Measurements from ENCODE around the gene OPA3. TPM values are rescaled to one million over a fixed set of nuclear protein-coding genes. Genes with fewer than 3 reads are reported as not detected.

OPA3 gene
- total and polyA plus RNA-seq, 9 donors = 2.0 to 16.6 (median 9.2) TPM

GRCh38 chr19:45483033-45483432 is 101.6 kb downstream of the OPA3 start:
- WGBS, 3 donors = 81 to 88% (median 87%) methylated on average over 5 of the region's 5 CpGs
- Histone ChIP-seq H3K27ac (no peak overlapping the region), H3K36me3 (no peaks in the 10 kb centered on the region), H3K27me3 (no peaks in the 10 kb centered on the region), H3K4me3 (no peak overlapping the region), H3K9me3 (no peaks in the 10 kb centered on the region), H3K4me1 (ENCODE audit: insufficient read depth) (no peaks in the 10 kb centered on the region)
- intact Hi-C loops (cut with DNase I) = no loop called here
- DNase-seq = no peak
- TF ChIP-seq EP300 (IDR thresholded peaks at IDR 0.05) = no peak
- no peak for TF ChIP-seq POLR2A (IDR thresholded peaks at IDR 0.05)
- no peak for TF ChIP-seq CTCF (IDR thresholded peaks at IDR 0.05)

- peak; percentile 78 to 88 (median 87) for DNase-seq
- Histone ChIP-seq H3K36me3 (no peaks in the 10 kb centered on the region), H3K27me3 (no peaks in the 10 kb centered on the region), H3K9me3 (no peaks in the 10 kb centered on the region), H3K27ac (peak overlapping the region; percentile 89 to 96), H3K4me1 (ENCODE audit: insufficient read depth) (no peaks in the 10 kb centered on the region), H3K4me3 (peak overlapping the region; percentile 53)
- intact Hi-C loops (cut with DNase I) = loop anchor here (1.0 to 2.0 kb wide), 3 partner anchors 38 to 40 kb away; no protein-coding TSS in a partner anchor
- 0 to 1% (median 0%) methylated on average over 39 of the region's 39 CpGs for WGBS, 3 donors
- TF ChIP-seq EP300 (IDR thresholded peaks at IDR 0.05) = no peak
- TF ChIP-seq CTCF (IDR thresholded peaks at IDR 0.05) = peak; percentile 80 to 99 (median 98)
These were observed 106.0 kb downstream of the OPA3 start for GRCh38 chr19:45478454-45479238.

- Histone ChIP-seq H3K36me3 (no peaks in the 10 kb centered on the region), H3K27me3 (no peaks in the 10 kb centered on the region), H3K4me1 (ENCODE audit: insufficient read depth) (no peaks in the 10 kb centered on the region), H3K4me3 (peak overlapping the region; percentile 53), H3K27ac (peak overlapping the region; percentile 89 to 96), H3K9me3 (no peaks in the 10 kb centered on the region)
- DNase-seq = no peak
- WGBS, 3 donors = 2 to 5% (median 4%) methylated on average over 12 of the region's 12 CpGs
- intact Hi-C loops (cut with DNase I) = loop anchor here in 3 of 4 donors (2.0 kb wide), 2 partner anchors 37 to 39 kb away; no protein-coding TSS in a partner anchor
- no peak for TF ChIP-seq EP300 (IDR thresholded peaks at IDR 0.05)
- no peak for TF ChIP-seq POLR2A (IDR thresholded peaks at IDR 0.05)
- TF ChIP-seq CTCF (IDR thresholded peaks at IDR 0.05) = no peak
These were observed 106.7 kb downstream of the OPA3 start for GRCh38 chr19:45477713-45478453.

Other genes starting within 250 kb of the OPA3 start
- gene KLC3, start 244.1 kb downstream of the OPA3 start, total RNA-seq = 1 to 10 TPM in 1 of 7 donors, under 1 TPM in 2, not detected in 4; 0.30 to 7.1 (median 0.41) TPM
- gene KLC3, start 244.1 kb downstream of the OPA3 start, polyA plus RNA-seq = under 1 TPM in 1 of 2 donors, not detected in 1; 0.30 TPM
- 10 to 100 TPM in 6 of 7 donors, 1 to 10 TPM in 1; 6.3 to 18.6 (median 17.3) TPM for gene ERCC2, start 214.2 kb downstream of the OPA3 start, total RNA-seq
- 10 to 100 TPM; 13.1 to 13.3 TPM for gene ERCC2, start 214.2 kb downstream of the OPA3 start, polyA plus RNA-seq
- 10 to 100 TPM in 5 of 7 donors, 1 to 10 TPM in 2; 6.8 to 29.1 (median 16.7) TPM for gene PPP1R13L, start 179.7 kb downstream of the OPA3 start, total RNA-seq
- 10 to 100 TPM; 10.6 to 13.3 TPM for gene PPP1R13L, start 179.7 kb downstream of the OPA3 start, polyA plus RNA-seq
- 1 to 10 TPM; 1.5 to 8.5 (median 6.5) TPM for gene POLR1G, start 178.2 kb downstream of the OPA3 start, total RNA-seq
- 1 to 10 TPM; 2.7 to 5.4 TPM for gene POLR1G, start 178.2 kb downstream of the OPA3 start, polyA plus RNA-seq
- 10 to 100 TPM; 70.7 to 98.6 (median 83.9) TPM for gene ERCC1, start 160.9 kb downstream of the OPA3 start, total RNA-seq
- gene ERCC1, start 160.9 kb downstream of the OPA3 start, polyA plus RNA-seq = 10 to 100 TPM; 41.1 to 64.3 TPM
- gene FOSB, start 116.8 kb downstream of the OPA3 start, total RNA-seq = 100 to 1,000 TPM in 3 of 7 donors, 10 to 100 TPM in 2, 1 to 10 TPM in 2; 2.9 to 295 (median 44.3) TPM
- 100 to 1,000 TPM in 1 of 2 donors, 1 to 10 TPM in 1; 4.9 to 142 TPM for gene FOSB, start 116.8 kb downstream of the OPA3 start, polyA plus RNA-seq
- gene RTN2, start 87.8 kb downstream of the OPA3 start, total RNA-seq = 1 to 10 TPM in 5 of 7 donors, under 1 TPM in 2; 0.63 to 4.7 (median 2.5) TPM
- gene RTN2, start 87.8 kb downstream of the OPA3 start, polyA plus RNA-seq = 1 to 10 TPM; 3.0 to 5.0 TPM
- 1 to 10 TPM in 3 of 7 donors, under 1 TPM in 3, not detected in 1; 0.40 to 1.7 (median 1.0) TPM for gene PPM1N, start 86.4 kb downstream of the OPA3 start, total RNA-seq
- under 1 TPM; 0.21 to 0.93 TPM for gene PPM1N, start 86.4 kb downstream of the OPA3 start, polyA plus RNA-seq
- gene VASP, start 77.3 kb downstream of the OPA3 start, total RNA-seq = 10 to 100 TPM; 15.7 to 83.2 (median 58.2) TPM
- 10 to 100 TPM; 23.9 to 48.4 TPM for gene VASP, start 77.3 kb downstream of the OPA3 start, polyA plus RNA-seq
- gene GPR4, start 17.4 kb upstream of the OPA3 start, total RNA-seq = 1 to 10 TPM in 5 of 7 donors, under 1 TPM in 2; 0.60 to 4.5 (median 2.4) TPM
- 10 to 100 TPM in 1 of 2 donors, 1 to 10 TPM in 1; 3.0 to 11.9 TPM for gene GPR4, start 17.4 kb upstream of the OPA3 start, polyA plus RNA-seq
- gene EML2, start 54.6 kb upstream of the OPA3 start, total RNA-seq = 10 to 100 TPM in 6 of 7 donors, 1 to 10 TPM in 1; 9.9 to 25.0 (median 14.4) TPM
- gene EML2, start 54.6 kb upstream of the OPA3 start, polyA plus RNA-seq = 10 to 100 TPM; 13.1 to 16.3 TPM
- gene GIPR, start 83.4 kb upstream of the OPA3 start, total RNA-seq = 1 to 10 TPM in 1 of 7 donors, under 1 TPM in 3, not detected in 3; 0.20 to 1.6 (median 0.59) TPM
- gene GIPR, start 83.4 kb upstream of the OPA3 start, polyA plus RNA-seq = under 1 TPM; 0.02 to 0.33 TPM
- 100 to 1,000 TPM; 288 to 508 (median 382) TPM for gene SNRPD2, start 107.2 kb upstream of the OPA3 start, total RNA-seq
- gene SNRPD2, start 107.2 kb upstream of the OPA3 start, polyA plus RNA-seq = 100 to 1,000 TPM; 279 to 499 TPM
- gene QPCTL, start 107.9 kb upstream of the OPA3 start, total RNA-seq = 10 to 100 TPM in 1 of 7 donors, 1 to 10 TPM in 6; 4.2 to 15.3 (median 7.3) TPM
- gene QPCTL, start 107.9 kb upstream of the OPA3 start, polyA plus RNA-seq = 1 to 10 TPM; 3.2 to 6.8 TPM
- gene FBXO46, start 146.1 kb upstream of the OPA3 start, total RNA-seq = 10 to 100 TPM; 13.4 to 32.5 (median 22.4) TPM
- gene FBXO46, start 146.1 kb upstream of the OPA3 start, polyA plus RNA-seq = 10 to 100 TPM in 1 of 2 donors, 1 to 10 TPM in 1; 6.7 to 13.9 TPM
- not detected for gene MEIOSIN, start 148.6 kb upstream of the OPA3 start, total RNA-seq
- not detected for gene MEIOSIN, start 148.6 kb upstream of the OPA3 start, polyA plus RNA-seq
- gene SIX5, start 184.4 kb upstream of the OPA3 start, total RNA-seq = 10 to 100 TPM; 21.0 to 64.4 (median 44.4) TPM
- 10 to 100 TPM in 1 of 2 donors, 1 to 10 TPM in 1; 5.4 to 43.5 TPM for gene SIX5, start 184.4 kb upstream of the OPA3 start, polyA plus RNA-seq
- 100 to 1,000 TPM in 2 of 7 donors, 10 to 100 TPM in 5; 21.0 to 105 (median 62.5) TPM for gene DMPK, start 197.7 kb upstream of the OPA3 start, total RNA-seq
- 10 to 100 TPM; 24.3 to 56.7 TPM for gene DMPK, start 197.7 kb upstream of the OPA3 start, polyA plus RNA-seq
- 10 to 100 TPM; 28.4 to 85.4 (median 61.1) TPM for gene DMWD, start 208.0 kb upstream of the OPA3 start, total RNA-seq
- gene DMWD, start 208.0 kb upstream of the OPA3 start, polyA plus RNA-seq = 10 to 100 TPM; 11.4 to 33.9 TPM
- under 1 TPM in 2 of 7 donors, not detected in 5; 0.13 to 0.15 TPM for gene RSPH6A, start 230.5 kb upstream of the OPA3 start, total RNA-seq
- gene RSPH6A, start 230.5 kb upstream of the OPA3 start, polyA plus RNA-seq = not detected

All from ovary (tissue), 9 donors.